Endometrium (tissue), 2 donors: Measurements from ENCODE around the gene PALD1.

Experiments
- FAIRE-seq: peaks from 2 replicates; lab custom pipeline; 2012; peaks lifted over from hg19 to GRCh38; lab: Jason Lieb, UNC
- donor health status: control.
- donor health status: control.

Gene PALD1

GRCh38 chr10:70458329-70459060 lies 20.1 kb upstream of the PALD1 start:
- FAIRE-seq, result no peak

GRCh38 chr10:70459061-70459773 lies 19.4 kb upstream of the PALD1 start:
- FAIRE-seq, result no peak

GRCh38 chr10:70459774-70460490 lies 18.6 kb upstream of the PALD1 start:
- FAIRE-seq, result no peak

- FAIRE-seq, result no peak
Measured at GRCh38 chr10:70461397-70462348, 16.9 kb upstream of the PALD1 start.

GRCh38 chr10:70462349-70462984 lies 16.1 kb upstream of the PALD1 start:
- no peak for FAIRE-seq

- FAIRE-seq, result no peak
Measured at GRCh38 chr10:70465278-70465677, 13.3 kb upstream of the PALD1 start.

- FAIRE-seq, result no peak
Measured at GRCh38 chr10:70465832-70466231, 12.7 kb upstream of the PALD1 start.

- FAIRE-seq, result no peak
Measured at GRCh38 chr10:70466951-70467350, 11.6 kb upstream of the PALD1 start.

- no peak for FAIRE-seq
Measured at GRCh38 chr10:70472799-70473454, 5.6 kb upstream of the PALD1 start.

- FAIRE-seq, result no peak
Measured at GRCh38 chr10:70474780-70475179, 3.8 kb upstream of the PALD1 start.

- no peak for FAIRE-seq
Measured at GRCh38 chr10:70475661-70476060, 2.9 kb upstream of the PALD1 start.

- no peak for FAIRE-seq
Measured at GRCh38 chr10:70476249-70477035, 2.1 kb upstream of the PALD1 start.

GRCh38 chr10:70477661-70478162 lies 855 bp upstream of the PALD1 start:
- FAIRE-seq, result no peak

- no peak for FAIRE-seq
Measured at GRCh38 chr10:70479165-70479581, 606 bp downstream of the PALD1 start.

- no peak for FAIRE-seq
Measured at GRCh38 chr10:70479626-70480238, 1.2 kb downstream of the PALD1 start.

- no peak for FAIRE-seq
Measured at GRCh38 chr10:70480239-70480861, 1.8 kb downstream of the PALD1 start.

GRCh38 chr10:70481105-70481504 lies 2.5 kb downstream of the PALD1 start:
- FAIRE-seq, result no peak

- no peak for FAIRE-seq
Measured at GRCh38 chr10:70481831-70482530, 3.4 kb downstream of the PALD1 start.
